Neural progenitor cell (in vitro differentiated cells): ENCODE results near the gene SEMA5B. TPM values are rescaled to one million over a fixed set of nuclear protein-coding genes. Genes with fewer than 3 reads are reported as not detected.
A peak's percentile ranks its signal among the peaks of the same experiment; 100 is the strongest.

ENCODE experiments used
- DNase-seq: peaks from one replicate; pipeline ENCODE4 v3.0.0-alpha.2; 2016; ENCODE audit warnings: low spot score
- H2AFZ ChIP-seq: fragments of 200-600 bp; sonication (generic); replicated peaks from 2 replicates; pipeline ENCODE4 v1.6.1; 2016; ENCODE audit warnings: antibody characterized with exemption
- H3F3A ChIP-seq: fragments of 200-600 bp; sonication (generic); 2 replicates; pipeline ENCODE4 v1.6.1; 2016; ENCODE audit warnings: antibody characterized with exemption, low read depth
- H3K27ac ChIP-seq: fragments of 200-600 bp; sonication (generic); 2 replicates; pipeline ENCODE4 v1.5.1; 2016; ENCODE audit warnings: mild to moderate bottlenecking
- H3K27me3 ChIP-seq: fragments of 200-600 bp; sonication (generic); 2 replicates; pipeline ENCODE4 v1.6.1; 2016; ENCODE audit warnings: mild to moderate bottlenecking, moderate library complexity
- H3K36me3 ChIP-seq: fragments of 200-600 bp; sonication (generic); 2 replicates; pipeline ENCODE4 v1.5.1; 2016
- H3K4me1 ChIP-seq: fragments of 200-600 bp; sonication (generic); 2 replicates; pipeline ENCODE4 v1.6.1; 2016; ENCODE audit warnings: mixed run types
- H3K4me2 ChIP-seq: fragments of 200-600 bp; sonication (generic); 2 replicates; pipeline ENCODE4 v1.6.1; 2016
- H3K4me3 ChIP-seq: fragments of 200-600 bp; sonication (generic); 2 replicates; pipeline ENCODE4 v1.5.1; 2016
- H3K79me2 ChIP-seq: fragments of 200-600 bp; sonication (generic); 2 replicates; pipeline ENCODE4 v1.6.1; 2016; ENCODE audit warnings: low read depth
- H3K9ac ChIP-seq: fragments of 200-600 bp; sonication (generic); 2 replicates; pipeline ENCODE4 v1.6.1; 2016
- H3K9me3 ChIP-seq: fragments of 200-600 bp; sonication (generic); 2 replicates; pipeline ENCODE4 v1.5.1; 2016; ENCODE audit warnings: low read depth
- H4K20me1 ChIP-seq: fragments of 200-600 bp; sonication (generic); 2 replicates; pipeline ENCODE4 v1.6.1; 2016; ENCODE audit warnings: low read depth
- H3K27ac Mint-ChIP-seq: 3 replicates; pipeline ENCODE4 v1.8.0; 2021; ENCODE audit warnings: mixed read lengths
- H3K27me3 Mint-ChIP-seq: 2 replicates; pipeline ENCODE4 v1.8.0; 2022; ENCODE audit warnings: low read depth, mild to moderate bottlenecking, inconsistent platforms, moderate library complexity, mixed read lengths; ENCODE audit not compliant: insufficient read depth
- H3K36me3 Mint-ChIP-seq: 3 replicates; pipeline ENCODE4 v1.8.0; 2021; ENCODE audit warnings: mixed read lengths
- H3K4me1 Mint-ChIP-seq: 3 replicates; pipeline ENCODE4 v1.8.0; 2021; ENCODE audit warnings: mixed read lengths
- H3K4me3 Mint-ChIP-seq: 3 replicates; pipeline ENCODE4 v1.8.0; 2021; ENCODE audit warnings: mild to moderate bottlenecking, moderate library complexity, mixed read lengths
- H3K9me3 Mint-ChIP-seq: 3 replicates; pipeline ENCODE4 v1.8.0; 2020; ENCODE audit warnings: mixed read lengths
- CTCF ChIP-seq: fragments of 200-600 bp; sonication (generic); IDR thresholded peaks from 2 replicates; pipeline ENCODE4 v1.5.1; 2017; ENCODE audit warnings: antibody characterized with exemption, mild to moderate bottlenecking
- EZH2 ChIP-seq: fragments of 200-600 bp; sonication (generic); IDR thresholded peaks from 2 replicates; pipeline ENCODE4 v1.6.1; 2017; ENCODE audit warnings: antibody characterized with exemption, mild to moderate bottlenecking, moderate library complexity
- EZH2phosphoT487 ChIP-seq: fragments of 200-600 bp; sonication (generic); IDR thresholded peaks from 2 replicates; pipeline ENCODE4 v1.6.1; 2017; ENCODE audit warnings: antibody characterized with exemption
- total RNA-seq: library from RNA; depleted of rRNA; stranded (reverse); fragments of >200 nt; gene quantifications from 2 replicates; pipeline ENCODE4 v1.2.3, GENCODE V29; 2015; ENCODE audit warnings: low replicate concordance

The SEMA5B gene
- total RNA-seq, 1 donor from 2014 or later: 10.1 TPM

GRCh38 chr3:122930063-122930997, 97.2 kb downstream of the SEMA5B start:
- Histone ChIP-seq H3K4me3 (no peak overlapping the region), H3K27me3 (no peaks in the 10 kb centered on the region), H3K36me3 (no peaks in the 10 kb centered on the region), H3K79me2 (no peaks in the 10 kb centered on the region), H3K4me1 (no peaks in the 10 kb centered on the region), H3K9me3 (no peaks in the 10 kb centered on the region), H3K4me2 (no peak overlapping the region), H3K9ac (no peak overlapping the region), H2AFZ (no peak overlapping the region), H4K20me1 (no peaks in the 10 kb centered on the region), H3F3A (no peaks in the 10 kb centered on the region), H3K27ac (no peak overlapping the region)
- DNase-seq: no peak
- Mint-ChIP-seq H3K36me3 (peaks cover 6% of the 10 kb centered on the region), H3K9me3 (no peaks in the 10 kb centered on the region), H3K4me3 (no peak overlapping the region), H3K4me1 (peaks cover 13% of the 10 kb centered on the region), H3K27me3 (peaks cover 7% of the 10 kb centered on the region), H3K27ac (peak overlapping the region; percentile 19)
- TF ChIP-seq CTCF: no peak

- Mint-ChIP-seq H3K4me3 (no peak overlapping the region), H3K9me3 (no peaks in the 10 kb centered on the region), H3K27ac (peak overlapping the region; percentile 19), H3K27me3 (peaks cover 7% of the 10 kb centered on the region), H3K36me3 (peaks cover 6% of the 10 kb centered on the region), H3K4me1 (peaks cover 13% of the 10 kb centered on the region)
- H3K4me1 ChIP-seq: no peaks in the 10 kb centered on the region
- no peaks in the 10 kb centered on the region for H3K36me3 ChIP-seq
- H3K4me3 ChIP-seq: no peak overlapping the region
- no peaks in the 10 kb centered on the region for H4K20me1 ChIP-seq
- H3K4me2 ChIP-seq: no peak overlapping the region
- H2AFZ ChIP-seq: no peak overlapping the region
- DNase-seq: no peak
- H3K27ac ChIP-seq: no peak overlapping the region
- no peaks in the 10 kb centered on the region for H3K27me3 ChIP-seq
- no peaks in the 10 kb centered on the region for H3K9me3 ChIP-seq
- H3K79me2 ChIP-seq: no peaks in the 10 kb centered on the region
- H3K9ac ChIP-seq: no peak overlapping the region
- TF ChIP-seq CTCF (no peak), EZH2 (no peak), EZH2phosphoT487 (no peak)
- H3F3A ChIP-seq: no peaks in the 10 kb centered on the region
Measured at GRCh38 chr3:122929188-122930062, 98.1 kb downstream of the SEMA5B start.

GRCh38 chr3:122928396-122929187, 99.0 kb downstream of the SEMA5B start:
- no peaks in the 10 kb centered on the region for H3F3A ChIP-seq
- peaks cover 7% of the 10 kb centered on the region for H3K27me3 ChIP-seq
- H3K4me1 ChIP-seq: no peaks in the 10 kb centered on the region
- H3K36me3 ChIP-seq: no peaks in the 10 kb centered on the region
- H3K4me3 Mint-ChIP-seq: no peak overlapping the region
- H3K27me3 Mint-ChIP-seq: peaks cover 7% of the 10 kb centered on the region
- peaks cover 13% of the 10 kb centered on the region for H3K4me1 Mint-ChIP-seq
- H4K20me1 ChIP-seq: no peaks in the 10 kb centered on the region
- H3K36me3 Mint-ChIP-seq: peaks cover 3% of the 10 kb centered on the region
- no peaks in the 10 kb centered on the region for H3K79me2 ChIP-seq
- no peaks in the 10 kb centered on the region for H3K9me3 Mint-ChIP-seq
- no peak for TF ChIP-seq EZH2phosphoT487
- TF ChIP-seq CTCF: no peak
- no peak for TF ChIP-seq EZH2
- H3K9ac ChIP-seq: no peak overlapping the region
- no peak overlapping the region for H3K4me2 ChIP-seq
- H2AFZ ChIP-seq: no peak overlapping the region
- DNase-seq: no peak
- H3K4me3 ChIP-seq: no peak overlapping the region
- H3K27ac ChIP-seq: no peak overlapping the region
- H3K9me3 ChIP-seq: no peaks in the 10 kb centered on the region
- no peak overlapping the region for H3K27ac Mint-ChIP-seq
